Gastroesophageal sphincter (tissue), 4 donors: ENCODE data around the gene SPATA31D4. TPM values are rescaled to one million over a fixed set of nuclear protein-coding genes. Genes with fewer than 3 reads are reported as not detected.

Experiments
- ATAC-seq: fragments of 150-250 bp; one replicate; pipeline ENCODE4 v1.9.1; 2016; ENCODE audit warnings: mild to moderate bottlenecking, moderate library complexity
- H3K27ac ChIP-seq, 4 donors: fragments of 200-600 bp; sonication (generic) in 3 of 4; 1 replicate in 3 of 4; 2 replicates in 1 of 4; pipeline ENCODE4 v1.5.1; 2016 to 2019
- H3K27me3 ChIP-seq: fragments of 200-600 bp; sonication (generic); one replicate; pipeline ENCODE4 v1.5.1; 2019
- H3K36me3 ChIP-seq, 2 donors: fragments of 200-600 bp; sonication (generic); one replicate each; pipeline ENCODE4 v1.5.1; 2019; ENCODE audit warnings: control low read depth in 1 of 2
- H3K4me1 ChIP-seq, 3 donors: fragments of 200-600 bp; sonication (generic); 1 replicate in 2 of 3; 2 replicates in 1 of 3; pipeline ENCODE4 v1.5.1; 2016 to 2019; ENCODE audit warnings: control low read depth in 2 of 3
- H3K4me3 ChIP-seq, 2 donors: fragments of 200-600 bp; sonication (generic); one replicate each; pipeline ENCODE4 v1.5.1; 2019; ENCODE audit warnings: mild to moderate bottlenecking in 1 of 2, moderate library complexity in 1 of 2
- H3K9me3 ChIP-seq, 3 donors: fragments of 200-600 bp; sonication (generic); one replicate each; pipeline ENCODE4 v1.5.1; 2017 to 2019; ENCODE audit warnings: control low read depth in 2 of 3
- EP300 ChIP-seq: sonication (generic); formaldehyde crosslinking; IDR thresholded peaks from one replicate; pipeline ENCODE4 v1.6.1; 2017; ENCODE audit warnings: antibody characterized with exemption, mild to moderate bottlenecking
- POLR2A ChIP-seq, 2 donors: fragments of 450-650 bp; IDR thresholded peaks; one replicate each; pipeline ENCODE4 v1.6.1; 2017; ENCODE audit warnings: antibody characterized with exemption in 2 of 2, mild to moderate bottlenecking in 2 of 2, moderate library complexity in 1 of 2
- POLR2AphosphoS5 ChIP-seq: sonication (generic); formaldehyde crosslinking; IDR thresholded peaks from one replicate; pipeline ENCODE4 v1.6.1; 2017; ENCODE audit warnings: antibody characterized with exemption
- WGBS, 2 donors: methylation state at CpG; one replicate each; pipeline ENCODE4 v1.1.5; 2018; ENCODE audit warnings: low coverage in 1 of 2; 5-methylcytosine and 5-hydroxymethylcytosine counted together
- total RNA-seq, 4 donors: library from RNA; depleted of rRNA; stranded (reverse); fragments of >200 nt; gene quantifications; one replicate each; pipeline ENCODE4 v1.1.0, GENCODE V29; 2016
- TF ChIP-seq, protein P1 (sequence below), 4 experiments: fragments of 200-600 bp in 2 of 4; fragments of 450-650 bp in 2 of 4; sonication (generic) in 1 of 4; IDR thresholded peaks; one replicate each; pipeline ENCODE4 v1.5.1; 2017 to 2019; ENCODE audit warnings: antibody characterized with exemption in 4 of 4, mild to moderate bottlenecking in 2 of 4, moderate library complexity in 2 of 4

The SPATA31D4 gene
- total RNA-seq, 4 donors from 2014 or later = not detected

DNA sequence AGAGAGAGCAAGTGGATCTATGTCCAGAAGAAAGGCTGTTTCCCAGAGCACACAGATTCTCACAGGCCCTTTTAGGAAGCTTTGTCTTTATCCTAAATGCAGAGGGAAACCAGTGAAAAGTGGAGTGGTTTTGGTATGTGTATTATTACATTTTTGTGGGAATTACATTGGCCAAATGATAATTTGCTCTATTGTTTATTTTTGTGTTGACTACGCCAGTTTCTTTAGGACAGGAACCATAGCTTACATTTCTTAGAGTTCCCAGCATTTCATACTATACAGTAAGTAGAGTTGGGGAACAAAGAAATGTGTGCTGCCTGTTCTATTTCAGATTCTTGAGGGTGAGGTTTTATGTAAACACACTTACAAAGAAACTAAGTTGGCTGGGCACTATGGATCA lies 29.4 kb upstream of the SPATA31D4 start:
- Histone ChIP-seq H3K36me3 (no peaks in the 10 kb centered on the region), H3K9me3 (no peaks in the 10 kb centered on the region), H3K4me3 (no peak overlapping the region), H3K27ac (no peak overlapping the region), H3K4me1 (peaks cover 0 to 22% (median 10%) of the 10 kb centered on the region in 3 donors), H3K27me3 (no peaks in the 10 kb centered on the region)
- TF ChIP-seq, protein P1, sequence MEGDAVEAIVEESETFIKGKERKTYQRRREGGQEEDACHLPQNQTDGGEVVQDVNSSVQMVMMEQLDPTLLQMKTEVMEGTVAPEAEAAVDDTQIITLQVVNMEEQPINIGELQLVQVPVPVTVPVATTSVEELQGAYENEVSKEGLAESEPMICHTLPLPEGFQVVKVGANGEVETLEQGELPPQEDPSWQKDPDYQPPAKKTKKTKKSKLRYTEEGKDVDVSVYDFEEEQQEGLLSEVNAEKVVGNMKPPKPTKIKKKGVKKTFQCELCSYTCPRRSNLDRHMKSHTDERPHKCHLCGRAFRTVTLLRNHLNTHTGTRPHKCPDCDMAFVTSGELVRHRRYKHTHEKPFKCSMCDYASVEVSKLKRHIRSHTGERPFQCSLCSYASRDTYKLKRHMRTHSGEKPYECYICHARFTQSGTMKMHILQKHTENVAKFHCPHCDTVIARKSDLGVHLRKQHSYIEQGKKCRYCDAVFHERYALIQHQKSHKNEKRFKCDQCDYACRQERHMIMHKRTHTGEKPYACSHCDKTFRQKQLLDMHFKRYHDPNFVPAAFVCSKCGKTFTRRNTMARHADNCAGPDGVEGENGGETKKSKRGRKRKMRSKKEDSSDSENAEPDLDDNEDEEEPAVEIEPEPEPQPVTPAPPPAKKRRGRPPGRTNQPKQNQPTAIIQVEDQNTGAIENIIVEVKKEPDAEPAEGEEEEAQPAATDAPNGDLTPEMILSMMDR (IDR thresholded peaks at IDR 0.05) = no peak
- TF ChIP-seq POLR2A (IDR thresholded peaks at IDR 0.05) = no peak
- TF ChIP-seq POLR2AphosphoS5 = no peak
- no peak for TF ChIP-seq EP300
- ATAC-seq = no peak
- WGBS, 2 donors = 75 to 86% methylated on average over 1 of the region's 1 CpG

DNA sequence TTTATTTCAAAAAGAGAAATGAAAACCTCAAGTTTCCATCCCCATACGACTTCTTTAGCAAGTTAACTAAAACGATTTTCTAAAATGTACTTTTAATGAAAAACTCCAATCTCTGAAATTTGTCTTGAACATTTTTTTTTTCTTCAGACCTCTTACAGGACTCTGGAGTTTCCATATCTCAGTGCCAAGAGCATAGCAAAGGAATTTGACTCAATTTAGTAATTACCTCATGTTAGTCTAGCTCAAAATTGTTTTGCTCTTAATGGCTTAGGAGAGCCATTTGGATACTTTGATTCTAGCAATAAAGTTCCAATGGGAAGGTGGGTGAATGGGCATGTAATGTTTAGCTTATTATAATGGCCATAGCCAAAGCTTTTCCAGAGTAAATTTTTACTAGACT lies 26.0 kb upstream of the SPATA31D4 start:
- no peak for TF ChIP-seq POLR2AphosphoS5
- no peak for TF ChIP-seq EP300
- TF ChIP-seq, protein P1 (IDR thresholded peaks at IDR 0.05) = no peak
- no peak for TF ChIP-seq POLR2A (IDR thresholded peaks at IDR 0.05)
- 48 to 73% methylated on average over 2 of the region's 2 CpGs for WGBS, 2 donors
- Histone ChIP-seq H3K4me3 (no peak overlapping the region), H3K4me1 (peaks cover 0 to 22% (median 10%) of the 10 kb centered on the region in 3 donors), H3K27me3 (no peaks in the 10 kb centered on the region), H3K36me3 (no peaks in the 10 kb centered on the region), H3K9me3 (no peaks in the 10 kb centered on the region), H3K27ac (no peak overlapping the region)
- ATAC-seq = no peak

DNA sequence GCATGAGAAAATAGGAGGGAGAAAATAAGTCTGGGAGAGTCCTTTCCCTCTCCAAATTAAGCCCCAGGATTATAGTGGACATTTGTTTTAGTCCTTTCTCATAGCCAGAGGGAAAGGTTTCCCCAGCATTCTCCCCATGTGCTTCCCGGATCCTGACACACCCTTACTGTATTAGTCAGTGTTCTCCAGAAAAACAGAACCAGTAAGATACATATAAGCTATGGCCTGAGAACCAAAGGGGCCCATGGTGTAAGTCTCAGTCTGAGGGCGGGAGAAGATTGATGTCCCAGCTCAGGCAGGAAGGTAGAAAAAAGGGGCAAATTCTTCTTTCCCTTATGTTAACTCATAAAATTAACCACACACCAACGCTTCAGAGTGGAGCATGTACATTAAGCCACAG lies 25.6 kb upstream of the SPATA31D4 start:
- TF ChIP-seq POLR2AphosphoS5 = no peak
- TF ChIP-seq, protein P1 (IDR thresholded peaks at IDR 0.05) = no peak
- TF ChIP-seq EP300 = no peak
- TF ChIP-seq POLR2A (IDR thresholded peaks at IDR 0.05) = no peak
- Histone ChIP-seq H3K36me3 (no peaks in the 10 kb centered on the region), H3K27ac (no peak overlapping the region), H3K9me3 (no peaks in the 10 kb centered on the region), H3K27me3 (no peaks in the 10 kb centered on the region), H3K4me1 (peaks cover 0 to 22% (median 10%) of the 10 kb centered on the region in 3 donors), H3K4me3 (no peak overlapping the region)
- no peak for ATAC-seq
- WGBS, 2 donors = 45 to 94% methylated on average over 2 to 3 of the region's 3 CpGs

DNA sequence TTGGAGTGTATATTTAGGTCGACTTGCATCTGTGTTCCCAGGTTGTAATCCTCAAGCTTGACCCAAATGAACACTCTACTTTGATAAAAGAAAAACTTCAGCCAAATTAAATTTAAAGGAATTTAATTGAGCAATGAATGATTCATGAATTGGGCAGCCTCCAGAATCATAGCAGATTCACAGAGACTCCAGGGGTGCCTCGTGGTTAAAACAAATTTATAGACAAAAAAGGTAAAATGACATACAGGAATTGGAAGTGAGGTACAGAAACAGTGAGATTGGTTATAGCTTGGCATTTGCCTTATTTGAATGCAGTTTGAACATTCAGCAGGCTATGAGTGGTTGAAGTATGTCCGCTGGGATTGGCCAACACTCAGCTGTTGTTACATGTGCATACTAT lies 21.6 kb upstream of the SPATA31D4 start:
- Histone ChIP-seq H3K36me3 (no peaks in the 10 kb centered on the region), H3K27me3 (no peaks in the 10 kb centered on the region), H3K4me3 (no peak overlapping the region), H3K4me1 (peaks cover 0 to 8% (median 5%) of the 10 kb centered on the region in 3 donors), H3K9me3 (no peaks in the 10 kb centered on the region), H3K27ac (no peak overlapping the region)
- 59 to 63% methylated on average over 3 of the region's 3 CpGs for WGBS, 2 donors
- TF ChIP-seq, protein P1 (IDR thresholded peaks at IDR 0.05) = no peak
- TF ChIP-seq EP300 = no peak
- ATAC-seq = no peak

DNA sequence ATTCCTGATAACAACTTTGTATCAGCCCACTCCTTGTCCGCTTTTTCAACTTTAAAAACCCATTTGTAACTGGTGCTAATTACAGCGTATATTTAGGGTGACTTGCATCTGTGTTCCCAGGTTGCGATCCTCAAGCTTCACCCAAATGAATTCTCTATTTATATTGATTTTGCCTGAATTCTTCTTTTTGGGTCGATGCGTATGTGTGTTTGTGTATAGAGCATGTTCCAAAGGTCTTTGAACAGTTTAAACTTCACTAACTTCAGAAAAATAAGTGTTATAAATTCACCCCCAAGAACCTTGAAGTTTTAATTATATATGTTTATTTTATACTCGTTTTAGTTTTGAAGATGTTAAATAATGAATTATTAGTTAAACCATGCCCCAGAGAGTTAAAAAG lies 16.1 kb upstream of the SPATA31D4 start:
- Histone ChIP-seq H3K27me3 (no peaks in the 10 kb centered on the region), H3K4me3 (no peak overlapping the region), H3K9me3 (no peaks in the 10 kb centered on the region), H3K36me3 (no peaks in the 10 kb centered on the region), H3K4me1 (no peaks in the 10 kb centered on the region), H3K27ac (no peak overlapping the region)
- whole genome bisulfite sequencing, 2 donors = 78 to 81% methylated on average over 6 of the region's 6 CpGs
- no peak for TF ChIP-seq POLR2A (IDR thresholded peaks at IDR 0.05)
- TF ChIP-seq EP300 = no peak
- TF ChIP-seq, protein P1 (IDR thresholded peaks at IDR 0.05) = no peak
- TF ChIP-seq POLR2AphosphoS5 = no peak
- ATAC-seq = no peak
